ENCODE measurements around the gene LMO1.

The LMO1 gene

DNA sequence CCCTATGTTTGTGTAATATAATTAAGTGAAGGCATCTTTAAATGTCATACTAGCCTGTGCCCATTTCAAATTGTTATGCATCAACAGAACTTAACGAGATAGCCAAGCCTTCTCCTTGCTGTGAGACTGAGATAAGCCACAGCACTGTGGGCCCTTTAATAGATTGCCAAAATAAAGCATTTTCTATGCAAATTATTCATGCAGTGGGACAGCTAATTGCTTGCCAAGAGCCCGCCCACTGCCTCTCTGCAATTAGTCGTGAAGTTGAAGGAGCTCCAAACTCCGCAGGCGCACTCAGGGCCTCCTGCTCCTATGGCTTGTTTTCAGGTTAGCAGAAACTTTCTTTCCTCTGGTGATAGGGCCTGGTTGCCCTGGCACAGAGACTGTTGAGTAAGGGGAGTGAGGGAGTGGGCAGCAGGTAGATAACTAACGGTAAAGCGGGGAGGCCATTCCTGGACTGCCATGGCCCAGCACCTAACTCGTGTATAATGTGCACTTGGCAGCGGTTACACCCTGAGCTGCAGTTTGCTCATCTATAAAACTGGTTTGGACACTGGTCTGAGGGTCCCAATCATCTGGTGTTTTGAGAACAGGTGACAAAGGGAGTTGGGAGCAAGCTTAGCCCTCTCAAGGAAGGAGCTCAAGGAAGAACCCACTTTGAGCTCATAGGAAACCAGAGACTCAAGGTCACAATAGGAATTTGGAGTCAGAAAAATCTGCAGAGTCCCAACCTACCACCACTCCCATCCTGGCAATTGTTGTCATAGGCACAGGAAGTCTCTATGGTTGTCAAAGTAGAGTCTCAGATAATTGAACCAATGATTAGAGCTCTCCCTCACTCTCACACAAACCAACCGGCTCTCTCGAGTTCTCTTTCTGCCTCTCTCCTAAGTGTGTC, 60.9 kb downstream of the LMO1 start:
- no peak for DNase-seq

DNA sequence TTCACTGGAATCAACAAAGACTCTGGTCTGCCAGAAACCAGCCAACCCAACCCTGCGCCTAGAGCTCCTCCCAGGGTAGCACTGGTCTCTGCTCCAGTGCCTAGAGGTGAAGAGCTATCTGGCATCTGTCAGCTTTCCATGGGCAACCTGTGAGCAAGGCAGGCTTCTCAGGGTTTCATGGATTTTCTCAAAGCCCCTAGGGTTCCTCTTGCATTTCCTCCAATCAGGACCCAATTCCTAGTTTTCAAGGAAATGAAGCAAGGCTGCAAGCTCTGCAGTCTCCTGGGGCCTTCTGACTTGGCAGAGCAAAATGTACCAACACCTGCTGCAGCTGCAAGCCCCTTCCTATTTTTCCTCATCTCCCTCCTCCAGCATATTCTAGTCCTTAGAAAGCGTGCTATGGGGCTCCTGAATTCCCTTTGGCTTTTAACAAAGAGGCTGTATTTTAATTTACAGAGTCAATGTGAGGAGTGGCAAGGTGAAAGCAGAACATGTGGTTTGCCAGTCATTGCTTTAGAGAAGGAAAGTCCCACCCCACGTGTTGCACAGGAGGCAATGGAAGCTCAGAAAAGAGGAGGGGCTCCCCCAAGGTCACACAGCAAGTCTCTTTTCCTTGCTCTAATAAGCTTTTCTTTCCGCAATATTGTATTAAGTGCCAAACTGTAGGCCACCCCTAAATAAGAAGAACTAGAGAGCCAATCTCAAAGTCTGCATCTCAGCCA, 61.9 kb downstream of the LMO1 start:
- peak; percentile 60 for DNase-seq

DNA sequence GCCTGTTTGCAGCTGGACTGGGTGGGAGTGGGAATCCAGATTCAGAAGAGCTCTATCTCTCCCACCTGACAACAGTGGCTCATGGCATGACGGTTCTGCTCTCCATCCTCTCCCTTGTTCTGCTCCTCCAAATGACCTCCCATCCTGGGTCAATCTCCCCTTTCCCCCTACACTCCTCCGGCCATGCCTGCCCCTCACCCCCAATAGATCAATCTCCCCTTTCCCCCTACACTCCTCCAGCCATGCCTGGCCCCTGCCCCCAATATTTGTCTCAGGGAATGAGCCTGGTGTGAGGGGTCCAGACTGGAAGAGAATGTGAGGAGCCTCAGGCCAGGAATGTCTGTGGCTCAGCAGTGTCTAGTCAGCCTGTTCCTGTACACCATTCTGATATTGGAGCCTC, 64.0 kb downstream of the LMO1 start:
- no peak for DNase-seq

DNA sequence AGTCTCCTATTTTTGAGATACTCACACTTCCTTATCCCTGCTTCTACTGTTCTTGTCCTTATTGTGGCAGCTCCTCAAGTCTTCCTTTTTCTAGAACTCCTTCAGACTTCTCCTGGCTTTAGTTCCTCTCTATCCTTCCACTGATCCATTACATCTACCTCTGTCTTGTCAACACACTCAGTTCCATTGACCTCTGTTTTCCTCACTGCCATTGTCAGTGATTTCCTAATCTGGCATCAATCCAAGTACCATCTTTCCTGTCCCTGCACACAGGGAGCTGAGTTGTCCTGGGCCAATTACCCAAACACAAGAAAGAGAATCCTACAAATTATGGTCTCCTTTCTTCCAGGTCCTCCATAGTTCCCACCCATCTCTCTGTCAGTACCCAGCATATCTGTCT, 66.9 kb downstream of the LMO1 start:
- DNase-seq, result no peak

DNA sequence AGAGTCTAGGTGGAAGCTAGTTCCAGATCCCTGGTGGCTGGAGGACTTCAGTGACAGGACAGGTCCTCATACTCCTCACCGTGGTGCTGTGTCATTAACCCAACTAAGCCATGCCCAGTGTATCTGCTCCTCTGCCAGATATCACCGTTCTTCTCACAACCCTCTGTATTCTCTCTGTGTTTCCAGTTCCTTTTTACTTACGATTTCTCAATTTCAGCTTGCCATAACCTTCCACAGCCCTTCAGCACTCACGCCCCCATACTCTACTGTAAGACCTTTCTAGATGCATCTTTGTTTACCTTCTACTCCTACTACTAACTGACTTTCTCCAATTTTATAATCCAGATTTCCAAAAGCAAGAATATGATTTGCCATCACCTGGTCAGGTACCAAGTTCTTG, 68.7 kb downstream of the LMO1 start:
- no peak for DNase-seq

DNA sequence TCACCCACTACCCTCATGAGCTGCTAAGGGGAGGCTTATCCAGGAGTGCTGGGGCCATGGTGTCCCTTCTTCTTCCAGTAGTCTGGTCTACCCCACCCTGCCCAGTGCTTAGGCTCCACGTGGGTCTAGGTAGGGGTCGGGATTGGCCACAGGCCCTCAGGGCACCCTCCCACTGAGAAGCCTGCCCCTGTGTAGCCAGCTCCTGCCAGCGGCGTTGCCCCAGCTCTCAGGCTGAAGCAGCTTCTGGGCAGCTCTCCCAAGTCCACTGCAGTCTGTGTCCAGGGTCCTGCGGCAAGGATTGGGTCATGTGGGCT, 70.8 kb downstream of the LMO1 start:
- no peak for DNase-seq

DNA sequence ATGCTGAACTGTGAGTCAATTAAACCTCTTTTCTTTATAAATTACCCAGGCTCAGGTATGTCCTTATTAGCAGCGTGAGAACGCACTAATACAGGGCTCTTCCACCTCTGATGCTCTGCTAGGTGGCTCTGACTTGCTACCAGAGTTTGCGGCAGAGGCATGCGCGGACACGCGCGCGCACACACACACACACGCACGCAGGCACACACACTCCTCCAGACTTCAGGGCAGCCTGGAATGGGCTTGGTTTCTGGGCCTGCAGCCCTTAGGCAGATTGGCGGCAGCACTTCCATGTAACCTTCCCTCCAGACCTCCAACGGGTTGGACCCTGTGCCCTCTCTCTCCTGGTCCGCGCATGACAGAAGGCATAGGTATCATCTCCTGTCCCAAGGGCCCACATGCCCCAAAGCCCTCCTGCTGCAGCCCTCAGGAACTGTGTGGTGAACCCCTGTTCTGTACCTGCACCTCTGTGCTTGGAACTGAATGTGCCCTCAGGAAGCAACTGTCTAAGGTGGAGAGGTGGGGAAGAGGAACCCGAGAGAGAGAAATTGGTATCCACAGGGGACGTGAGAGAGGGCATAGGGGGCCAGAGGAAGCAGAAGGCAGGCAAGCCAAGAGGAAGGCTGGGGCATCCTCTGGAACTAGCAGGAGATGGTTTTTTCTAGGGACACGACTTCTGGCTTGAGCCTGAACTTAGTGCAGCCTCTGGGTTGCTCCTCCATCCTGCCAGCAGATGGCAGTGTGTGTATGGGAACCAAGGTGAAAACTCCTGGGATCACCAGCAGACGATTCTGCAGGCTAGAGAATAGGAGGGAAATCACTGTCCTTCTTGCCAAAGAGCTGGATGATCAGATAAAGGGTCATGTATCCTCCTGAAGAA, 71.4 kb downstream of the LMO1 start:
- peak; percentile 44 for DNase-seq

DNA sequence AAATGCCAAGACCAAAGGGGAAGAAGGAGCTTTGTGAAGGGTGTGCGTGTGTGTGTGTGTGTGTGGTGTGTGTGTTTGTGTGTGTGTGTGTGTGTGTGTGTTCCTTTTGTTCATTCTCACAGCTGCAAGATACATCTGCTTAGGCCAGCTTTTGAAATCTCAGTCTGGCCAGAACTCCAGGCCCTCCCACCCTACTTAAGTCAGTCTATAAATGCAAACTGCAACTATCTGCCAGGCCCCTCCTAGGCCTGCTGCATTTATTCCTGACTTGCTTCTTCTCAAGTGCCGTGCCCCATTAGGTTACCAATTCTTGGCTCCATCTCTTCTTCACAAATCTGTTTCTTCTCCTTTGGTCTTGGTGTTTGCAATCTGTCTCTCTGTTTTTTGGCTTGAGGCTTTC, 73.2 kb downstream of the LMO1 start:
- DNase-seq, result no peak

DNA sequence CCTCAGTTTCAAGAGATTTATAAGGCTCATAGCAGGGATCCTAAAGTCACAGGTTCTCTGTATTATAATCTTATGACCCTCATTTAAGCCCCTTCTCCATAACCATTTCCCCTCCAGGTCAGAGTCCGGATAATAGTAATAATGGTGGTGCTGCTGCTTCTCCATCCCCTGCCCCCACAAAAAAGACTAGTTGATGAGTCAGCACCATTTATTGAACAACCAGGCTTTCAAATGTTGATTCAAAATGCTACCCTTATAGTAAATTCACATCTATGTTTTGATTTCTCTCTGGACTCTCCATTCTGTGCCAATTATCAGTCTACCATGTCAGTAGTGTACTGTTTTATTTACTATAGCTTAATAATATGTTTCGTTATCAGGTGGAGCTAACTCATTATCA, 77.2 kb downstream of the LMO1 start:
- no peak for DNase-seq

DNA sequence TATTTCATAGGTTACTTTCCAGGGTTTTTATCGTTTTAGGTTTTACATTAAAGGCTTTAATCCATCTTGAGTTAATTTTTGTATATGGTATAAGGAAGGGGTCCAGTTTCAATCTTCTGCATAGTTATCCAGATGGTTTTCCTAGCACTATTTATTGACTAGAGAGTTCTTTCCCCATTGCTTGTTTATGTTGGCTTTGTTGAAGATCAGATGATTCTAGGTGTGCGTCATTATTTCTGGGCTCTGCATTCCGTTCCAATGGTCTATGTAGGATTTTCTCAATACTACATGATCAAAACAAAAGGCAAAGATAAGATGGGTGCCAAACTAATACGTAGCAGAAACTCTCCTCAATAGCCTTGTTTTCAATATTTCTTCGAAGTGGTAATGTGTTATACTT, 80.6 kb downstream of the LMO1 start:
- no peak for DNase-seq

DNA sequence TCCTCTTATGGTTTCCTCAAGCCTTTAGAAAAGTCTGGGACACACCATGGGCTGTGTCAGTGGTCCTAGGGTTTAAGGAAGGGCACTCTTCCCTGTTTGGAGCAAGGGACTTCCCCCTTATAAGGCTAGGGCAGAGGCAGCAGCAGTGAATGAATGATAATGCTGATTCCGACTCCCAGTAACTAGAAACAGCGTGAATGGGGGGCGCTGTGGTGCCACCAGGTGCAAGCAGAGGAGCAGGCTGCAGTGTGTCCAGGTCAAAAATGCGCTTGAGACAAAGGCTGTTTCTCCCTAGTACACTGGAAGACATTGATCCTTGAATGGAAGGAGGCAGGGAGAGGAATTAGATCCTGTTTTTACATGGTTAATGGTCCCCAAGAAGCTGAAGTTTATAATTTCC, 83.2 kb downstream of the LMO1 start:
- DNase-seq, result no peak

DNA sequence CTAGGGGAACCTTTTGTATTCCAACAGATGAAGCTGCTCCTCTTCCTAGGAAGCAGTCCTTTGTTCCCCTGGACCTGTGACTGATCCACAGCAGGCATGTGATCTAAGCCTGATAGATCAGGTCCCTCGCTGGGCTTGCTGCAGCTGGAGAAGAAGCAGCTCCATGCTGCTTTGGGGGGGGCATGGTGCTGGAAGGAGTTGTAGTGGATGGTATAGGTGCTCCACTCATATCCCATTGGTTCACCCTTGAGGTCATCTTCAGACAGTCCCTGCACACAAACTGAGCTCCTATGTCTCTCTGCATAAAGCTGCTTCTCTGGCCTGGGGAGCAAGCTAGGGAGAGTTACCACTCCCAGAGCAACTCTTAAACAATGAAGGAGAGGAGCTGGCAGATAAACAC, 85.4 kb downstream of the LMO1 start:
- no peak for DNase-seq

DNA sequence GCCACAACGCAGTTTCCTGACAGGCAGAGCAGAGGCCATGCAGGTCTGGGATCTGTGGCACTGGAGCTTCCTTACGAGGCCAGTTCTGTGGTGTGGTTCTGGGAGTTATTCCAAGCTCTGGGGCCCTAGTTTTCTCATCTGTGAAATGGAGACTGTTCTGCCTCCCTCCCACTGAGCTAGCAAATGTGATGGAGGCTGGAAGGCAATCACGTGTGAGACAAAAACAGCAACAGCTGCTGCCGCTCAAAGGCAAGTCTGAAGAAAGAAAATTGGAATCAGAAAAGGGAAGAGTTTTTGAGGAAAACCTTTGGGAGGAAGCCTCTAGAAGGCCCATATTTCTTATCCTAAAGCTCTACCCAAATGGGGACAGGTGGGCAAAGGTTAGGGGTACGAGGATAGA, 86.5 kb downstream of the LMO1 start:
- DNase-seq, result no peak
